Kidney (tissue), 14 donors: ENCODE results near the gene PPARG. TPM values are rescaled to one million over a fixed set of nuclear protein-coding genes. Genes with fewer than 3 reads are reported as not detected.
"Not testable (repeated sequence)": the region's sequence is repeated elsewhere in the genome, so short reads cannot be mapped to it uniquely, and the experiment has no call there.

ENCODE experiments used
- DNase-seq, 5 donors: peaks; one replicate each; pipeline ENCODE4 v3.0.0-alpha.2; 2013 to 2020
- FAIRE-seq: peaks from 2 replicates; lab custom pipeline; 2012; peaks lifted over from hg19 to GRCh38; lab: Jason Lieb, UNC
- H3K27ac ChIP-seq, 2 donors: one replicate each; pipeline ENCODE4 v1.7.0; 2013; ENCODE audit warnings: low read depth in 2 of 2, low read length in 2 of 2, inconsistent platforms in 1 of 2
- H3K27me3 ChIP-seq: one replicate; pipeline ENCODE4 v1.7.1; 2013; ENCODE audit warnings: low read length, inconsistent platforms; ENCODE audit not compliant: control insufficient read depth, insufficient read depth
- H3K36me3 ChIP-seq, 3 donors: one replicate each; pipeline versions ENCODE4 v1.7.0 to v1.7.1; 2013; ENCODE audit warnings: low read length in 3 of 3, control low read depth in 1 of 3, inconsistent platforms in 1 of 3; ENCODE audit not compliant: insufficient read depth in 3 of 3, control insufficient read depth in 2 of 3
- H3K4me1 ChIP-seq, 3 donors: one replicate each; pipeline versions ENCODE4 v1.7.0 to v1.7.1; 2013; ENCODE audit warnings: low read length in 3 of 3, inconsistent platforms in 1 of 3, low read depth in 1 of 3; ENCODE audit not compliant: control insufficient read depth in 2 of 3, insufficient read depth in 2 of 3
- H3K4me3 ChIP-seq, 3 donors: one replicate each; pipeline versions ENCODE4 v1.7.0 to v1.8.1; 2013; ENCODE audit warnings: low read length in 3 of 3, control low read depth in 1 of 3, inconsistent platforms in 1 of 3
- H3K9ac ChIP-seq, 3 donors: one replicate each; pipeline versions ENCODE4 v1.7.0 to v1.7.1; 2013; ENCODE audit warnings: low read length in 3 of 3, control low read depth in 1 of 3, inconsistent platforms in 1 of 3
- H3K9me3 ChIP-seq, 3 donors: one replicate each; pipeline versions ENCODE4 v1.7.0 to v1.7.1; 2013; ENCODE audit warnings: low read length in 3 of 3, control low read depth in 1 of 3, inconsistent platforms in 1 of 3; ENCODE audit not compliant: control insufficient read depth in 2 of 3, insufficient read depth in 1 of 3
- intact Hi-C: fragments of 100-400 bp; cut with DNase I; formaldehyde crosslinking; loops from one replicate; pipeline ENCODE4 v1.11.1; 2022
- polyA plus RNA-seq: library from polyadenylated mRNA; stranded (reverse); fragments of 350-450 nt; fragmentation: Illumina TruSeq; extraction: RNeasy Lipid Tissue Mini Kit (QIAGEN cat#74804); gene quantifications from one replicate; pipeline ENCODE4 v1.2.3, GENCODE V29; 2014; ENCODE audit warnings: low read depth, low replicate concordance; ENCODE audit not compliant: insufficient read depth
- total RNA-seq: library from RNA; stranded (reverse); fragmentation: NEBNext Ultra II Directional; extraction: Animal tissue kit (Norgen Biotek cat#: 25700); gene quantifications from one replicate; pipeline ENCODE4 v1.2.1, GENCODE V29; 2021
- TF ChIP-seq, protein P1 (sequence below): IDR thresholded peaks from 3 replicates; pipeline ENCODE4 v1.5.1; 2012; ENCODE audit warnings: mild to moderate bottlenecking, moderate library complexity, borderline replicate concordance; ENCODE audit not compliant: insufficient read depth; ENCODE audit errors: extremely low read depth
- donor health status: control.
- donor health status: control.
- donor health status: control.
- donor health status: control.
- donor health status: control.
- donor health status: DM: yes; HTN: yes; CAD: no.
- donor health status: Normal renal cell carcinoma (clear cell type).

PPARG gene
- total and polyA plus RNA-seq, 2 donors from 2014 or later = 19.0 to 19.2 TPM

- H3K4me1 ChIP-seq = peaks cover 0 to 4% (median 0%) of the 10 kb centered on the region in 3 donors
- H3K27me3 ChIP-seq = peaks cover 7% of the 10 kb centered on the region
- FAIRE-seq = no peak
- no peak for DNase-seq
- no peaks in the 10 kb centered on the region for H3K36me3 ChIP-seq
- no peaks in the 10 kb centered on the region for H3K9me3 ChIP-seq
- no peak overlapping the region for H3K4me3 ChIP-seq
- TF ChIP-seq, protein P1, sequence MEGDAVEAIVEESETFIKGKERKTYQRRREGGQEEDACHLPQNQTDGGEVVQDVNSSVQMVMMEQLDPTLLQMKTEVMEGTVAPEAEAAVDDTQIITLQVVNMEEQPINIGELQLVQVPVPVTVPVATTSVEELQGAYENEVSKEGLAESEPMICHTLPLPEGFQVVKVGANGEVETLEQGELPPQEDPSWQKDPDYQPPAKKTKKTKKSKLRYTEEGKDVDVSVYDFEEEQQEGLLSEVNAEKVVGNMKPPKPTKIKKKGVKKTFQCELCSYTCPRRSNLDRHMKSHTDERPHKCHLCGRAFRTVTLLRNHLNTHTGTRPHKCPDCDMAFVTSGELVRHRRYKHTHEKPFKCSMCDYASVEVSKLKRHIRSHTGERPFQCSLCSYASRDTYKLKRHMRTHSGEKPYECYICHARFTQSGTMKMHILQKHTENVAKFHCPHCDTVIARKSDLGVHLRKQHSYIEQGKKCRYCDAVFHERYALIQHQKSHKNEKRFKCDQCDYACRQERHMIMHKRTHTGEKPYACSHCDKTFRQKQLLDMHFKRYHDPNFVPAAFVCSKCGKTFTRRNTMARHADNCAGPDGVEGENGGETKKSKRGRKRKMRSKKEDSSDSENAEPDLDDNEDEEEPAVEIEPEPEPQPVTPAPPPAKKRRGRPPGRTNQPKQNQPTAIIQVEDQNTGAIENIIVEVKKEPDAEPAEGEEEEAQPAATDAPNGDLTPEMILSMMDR = no peak
- H3K27ac ChIP-seq = no peak overlapping the region
- intact Hi-C loops = no loop called here
- no peak overlapping the region for H3K9ac ChIP-seq
Measured at GRCh38 chr3:12285003-12285555, 3.8 kb upstream of the PPARG start.

DNA sequence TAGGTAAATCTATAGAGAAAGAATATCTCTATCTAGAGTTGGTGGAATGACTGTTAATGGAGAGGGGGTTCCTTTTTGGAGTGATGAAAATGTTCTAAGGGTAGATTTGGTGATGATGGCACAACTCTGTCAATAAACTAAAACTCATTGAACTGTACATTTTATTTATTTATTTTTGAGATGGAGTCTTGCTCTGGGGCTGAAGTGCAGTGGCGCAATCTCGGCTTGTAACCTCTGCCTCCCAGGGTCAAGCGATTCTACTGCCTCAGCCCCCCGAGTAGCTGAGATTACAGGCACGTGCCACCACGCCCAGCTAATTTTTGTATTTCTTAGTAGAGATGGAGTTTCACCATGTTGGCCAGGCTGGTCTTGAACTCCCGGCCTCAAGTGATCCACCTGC lies 3.1 kb upstream of the PPARG start:
- DNase-seq, FAIRE-seq, intact Hi-C loops: not testable (repeated sequence)

GRCh38 chr3:12286504-12286903 lies 2.4 kb upstream of the PPARG start:
- DNase-seq = no peak
- FAIRE-seq = no peak
- Histone ChIP-seq H3K4me1 (peaks cover 0 to 4% (median 0%) of the 10 kb centered on the region in 3 donors), H3K4me3 (peak overlapping the region in 1 of 3 donors; percentile 74), H3K36me3 (no peaks in the 10 kb centered on the region), H3K9me3 (no peaks in the 10 kb centered on the region), H3K27me3 (peaks cover 7% of the 10 kb centered on the region), H3K9ac (peak overlapping the region in 1 of 3 donors; percentile 46), H3K27ac (peak overlapping the region in 1 of 2 donors; percentile 80)
- TF ChIP-seq, protein P1 = no peak
- intact Hi-C loops = no loop called here

More for the DNA sequence above, 3.1 kb upstream of the PPARG start:
- H3K9me3 ChIP-seq, H3K4me3 ChIP-seq, H3K27ac ChIP-seq, H3K4me1 ChIP-seq, H3K27me3 ChIP-seq, H3K36me3 ChIP-seq, H3K9ac ChIP-seq: not testable (repeated sequence)

DNA sequence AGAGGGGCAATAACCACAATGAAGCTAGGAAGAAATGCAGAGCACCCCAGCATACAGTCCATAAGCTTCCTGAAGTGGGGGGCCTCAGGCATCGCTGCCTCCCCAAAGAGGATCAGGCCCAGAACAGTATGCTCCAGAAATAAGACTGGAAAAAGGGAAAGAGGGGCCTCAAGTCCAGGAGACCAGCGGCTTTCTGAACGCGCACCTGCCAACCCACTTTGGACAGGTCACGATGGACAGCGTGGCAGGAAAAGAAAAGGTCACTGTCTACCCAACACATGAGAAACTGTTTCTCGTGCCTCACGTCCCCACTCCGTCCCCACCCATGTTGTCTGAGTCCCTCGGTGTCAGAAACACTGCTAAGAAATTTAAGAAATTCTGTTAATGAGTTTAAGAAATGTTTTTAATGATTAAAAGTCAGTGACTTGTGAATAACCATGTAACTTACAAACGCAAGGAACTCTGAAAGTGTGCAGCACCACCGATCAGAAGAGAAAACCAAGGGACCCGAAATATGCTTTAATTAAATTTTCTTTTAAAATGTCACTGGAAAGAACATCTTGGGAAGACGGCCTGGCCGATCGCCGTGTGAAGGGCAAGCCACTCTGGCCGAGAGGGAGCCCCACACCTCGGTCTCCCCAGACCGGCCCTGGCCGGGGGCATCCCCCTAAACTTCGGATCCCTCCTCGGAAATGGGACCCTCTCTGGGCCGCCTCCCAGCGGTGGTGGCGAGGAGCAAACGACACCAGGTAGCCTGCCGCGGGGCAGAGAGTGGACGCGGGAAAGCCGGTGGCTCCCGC lies 1.7 kb upstream of the PPARG start:
- intact Hi-C loops = no loop called here
- H3K9ac ChIP-seq = peak overlapping the region; percentile 26 to 46 (median 29)
- DNase-seq = peak; percentile 39 to 85 (median 64)

More for the DNA sequence above, 1.7 kb upstream of the PPARG start:
- H3K4me1 ChIP-seq = peaks cover 0 to 4% (median 0%) of the 10 kb centered on the region in 3 donors
- no peak for FAIRE-seq
- no peaks in the 10 kb centered on the region for H3K36me3 ChIP-seq
- peak overlapping the region; percentile 66 to 80 for H3K27ac ChIP-seq
- no peaks in the 10 kb centered on the region for H3K9me3 ChIP-seq
- TF ChIP-seq, protein P1 = peak; percentile 8
- H3K4me3 ChIP-seq = peak overlapping the region; percentile 50 to 74 (median 55)
- peaks cover 7% of the 10 kb centered on the region for H3K27me3 ChIP-seq
